ENCODE results near the gene UTRN. TPM values are rescaled to one million over a fixed set of nuclear protein-coding genes. Genes with fewer than 3 reads are reported as not detected.

The UTRN gene
- polyA plus RNA-seq, 10 donors, result 46.0 to 67.0 (median 58.9) TPM

Other genes starting within 250 kb of the UTRN start
- 100 to 1,000 TPM in 4 of 10 donors, 10 to 100 TPM in 6; 82.9 to 125 (median 94.6) TPM for gene SF3B5, start 189.8 kb upstream of the UTRN start, polyA plus RNA-seq (ENCODE audit: insufficient read length in 10 of 10)
- gene STX11, start 134.8 kb upstream of the UTRN start, polyA plus RNA-seq (ENCODE audit: insufficient read length in 10 of 10), result 1 to 10 TPM in 9 of 10 donors, under 1 TPM in 1; 0.88 to 4.1 (median 2.4) TPM

Measured in muscle of back (tissue), 10 donors.